ENCODE data around the gene BMP2. TPM values are rescaled to one million over a fixed set of nuclear protein-coding genes. Genes with fewer than 3 reads are reported as not detected.

Gene BMP2
- total RNA-seq, 2 experiments from 2014 or later, result not detected

- ChIA-PET CTCF (no interaction called here), POLR2A (no interaction called here)
- H3K9me3 Mint-ChIP-seq, result peaks cover 3% of the 10 kb centered on the region
- H3K36me3 Mint-ChIP-seq (ENCODE audit: low read depth), result no peaks in the 10 kb centered on the region
- H3K4me1 Mint-ChIP-seq, result no peaks in the 10 kb centered on the region
- H3K27ac Mint-ChIP-seq, result no peak overlapping the region
- H3K27me3 Mint-ChIP-seq, result no peaks in the 10 kb centered on the region
- no peak overlapping the region for H3K4me3 Mint-ChIP-seq
- no peak for DNase-seq
Observed at GRCh38 chr20:6783752-6784151, 16.3 kb downstream of the BMP2 start.

GRCh38 chr20:6784210-6784631, 16.7 kb downstream of the BMP2 start:
- no peak for DNase-seq
- no peaks in the 10 kb centered on the region for H3K4me1 Mint-ChIP-seq

GRCh38 chr20:6784767-6785166, 17.3 kb downstream of the BMP2 start:
- CTCF ChIA-PET, result no interaction called here
- POLR2A ChIA-PET, result no interaction called here
- no peak overlapping the region for H3K4me3 Mint-ChIP-seq
- H3K27ac Mint-ChIP-seq, result no peak overlapping the region
- DNase-seq, result no peak
- peaks cover 6% of the 10 kb centered on the region for H3K9me3 Mint-ChIP-seq
- no peaks in the 10 kb centered on the region for H3K36me3 Mint-ChIP-seq (ENCODE audit: low read depth)
- no peaks in the 10 kb centered on the region for H3K27me3 Mint-ChIP-seq
- no peaks in the 10 kb centered on the region for H3K4me1 Mint-ChIP-seq

More at GRCh38 chr20:6784210-6784631, 16.7 kb downstream of the BMP2 start:
- Mint-ChIP-seq H3K9me3 (peaks cover 3% of the 10 kb centered on the region), H3K27ac (no peak overlapping the region), H3K27me3 (no peaks in the 10 kb centered on the region), H3K36me3 (ENCODE audit: low read depth) (no peaks in the 10 kb centered on the region), H3K4me3 (no peak overlapping the region)
- ChIA-PET CTCF (no interaction called here), POLR2A (no interaction called here)

GRCh38 chr20:6786548-6786947, 19.1 kb downstream of the BMP2 start:
- POLR2A ChIA-PET, result no interaction called here
- H3K9me3 Mint-ChIP-seq, result peaks cover 6% of the 10 kb centered on the region
- no peaks in the 10 kb centered on the region for H3K36me3 Mint-ChIP-seq (ENCODE audit: low read depth)
- no peak overlapping the region for H3K27ac Mint-ChIP-seq
- no peak overlapping the region for H3K4me3 Mint-ChIP-seq
- H3K4me1 Mint-ChIP-seq, result no peaks in the 10 kb centered on the region
- CTCF ChIA-PET, result no interaction called here
- no peaks in the 10 kb centered on the region for H3K27me3 Mint-ChIP-seq
- no peak for DNase-seq

- Mint-ChIP-seq H3K36me3 (ENCODE audit: low read depth) (no peaks in the 10 kb centered on the region), H3K4me1 (no peaks in the 10 kb centered on the region), H3K9me3 (peaks cover 6% of the 10 kb centered on the region), H3K27ac (no peak overlapping the region), H3K27me3 (no peaks in the 10 kb centered on the region), H3K4me3 (no peak overlapping the region)
- no peak for DNase-seq
- ChIA-PET POLR2A (no interaction called here), CTCF (no interaction called here)
Observed at GRCh38 chr20:6792789-6793188, 25.3 kb downstream of the BMP2 start.

- Mint-ChIP-seq H3K4me1 (no peaks in the 10 kb centered on the region), H3K27ac (no peak overlapping the region)
- no peak for DNase-seq
Observed at GRCh38 chr20:6802227-6802626, 34.7 kb downstream of the BMP2 start.

GRCh38 chr20:6806275-6806674, 38.8 kb downstream of the BMP2 start:
- DNase-seq, result no peak
- Mint-ChIP-seq H3K27ac (no peak overlapping the region), H3K36me3 (ENCODE audit: low read depth) (no peaks in the 10 kb centered on the region), H3K4me1 (no peaks in the 10 kb centered on the region), H3K4me3 (no peak overlapping the region), H3K27me3 (no peaks in the 10 kb centered on the region), H3K9me3 (peaks cover 7% of the 10 kb centered on the region)
- CTCF ChIA-PET, result no interaction called here
- POLR2A ChIA-PET, result no interaction called here

More at GRCh38 chr20:6802227-6802626, 34.7 kb downstream of the BMP2 start:
- H3K4me3 Mint-ChIP-seq, result no peak overlapping the region
- H3K36me3 Mint-ChIP-seq (ENCODE audit: low read depth), result no peaks in the 10 kb centered on the region
- peaks cover 7% of the 10 kb centered on the region for H3K9me3 Mint-ChIP-seq
- ChIA-PET CTCF (no interaction called here), POLR2A (no interaction called here)
- H3K27me3 Mint-ChIP-seq, result no peaks in the 10 kb centered on the region

- CTCF ChIA-PET, result no interaction called here
- H3K27me3 Mint-ChIP-seq, result no peaks in the 10 kb centered on the region
- DNase-seq, result no peak
- H3K9me3 Mint-ChIP-seq, result peaks cover 3% of the 10 kb centered on the region
- H3K36me3 Mint-ChIP-seq (ENCODE audit: low read depth), result no peaks in the 10 kb centered on the region
- H3K27ac Mint-ChIP-seq, result no peak overlapping the region
- POLR2A ChIA-PET, result no interaction called here
- no peaks in the 10 kb centered on the region for H3K4me1 Mint-ChIP-seq
- no peak overlapping the region for H3K4me3 Mint-ChIP-seq
Observed at GRCh38 chr20:6811262-6812035, 44.0 kb downstream of the BMP2 start.

GRCh38 chr20:6812530-6812929, 45.0 kb downstream of the BMP2 start:
- Mint-ChIP-seq H3K27me3 (no peaks in the 10 kb centered on the region), H3K36me3 (ENCODE audit: low read depth) (no peaks in the 10 kb centered on the region), H3K4me1 (no peaks in the 10 kb centered on the region), H3K9me3 (peaks cover 4% of the 10 kb centered on the region), H3K4me3 (no peak overlapping the region), H3K27ac (no peak overlapping the region)
- no peak for DNase-seq
- CTCF ChIA-PET, result no interaction called here
- POLR2A ChIA-PET, result no interaction called here

- Mint-ChIP-seq H3K9me3 (peaks cover 6% of the 10 kb centered on the region), H3K4me3 (no peak overlapping the region), H3K27me3 (no peaks in the 10 kb centered on the region), H3K36me3 (ENCODE audit: low read depth) (no peaks in the 10 kb centered on the region), H3K27ac (no peak overlapping the region), H3K4me1 (no peaks in the 10 kb centered on the region)
- DNase-seq, result no peak
- ChIA-PET POLR2A (no interaction called here), CTCF (no interaction called here)
Observed at GRCh38 chr20:6814945-6815344, 47.5 kb downstream of the BMP2 start.

GRCh38 chr20:6818033-6818808, 50.7 kb downstream of the BMP2 start:
- no peak overlapping the region for H3K27ac Mint-ChIP-seq

GRCh38 chr20:6819599-6819998, 52.1 kb downstream of the BMP2 start:
- no peak for DNase-seq
- H3K27ac Mint-ChIP-seq, result no peak overlapping the region
- no peaks in the 10 kb centered on the region for H3K36me3 Mint-ChIP-seq (ENCODE audit: low read depth)
- ChIA-PET CTCF (no interaction called here), POLR2A (no interaction called here)
- H3K4me1 Mint-ChIP-seq, result no peaks in the 10 kb centered on the region
- no peaks in the 10 kb centered on the region for H3K27me3 Mint-ChIP-seq
- no peak overlapping the region for H3K4me3 Mint-ChIP-seq
- H3K9me3 Mint-ChIP-seq, result peaks cover 6% of the 10 kb centered on the region

More at GRCh38 chr20:6818033-6818808, 50.7 kb downstream of the BMP2 start:
- Mint-ChIP-seq H3K9me3 (peaks cover 6% of the 10 kb centered on the region), H3K36me3 (ENCODE audit: low read depth) (no peaks in the 10 kb centered on the region), H3K4me1 (no peaks in the 10 kb centered on the region), H3K4me3 (no peak overlapping the region), H3K27me3 (no peaks in the 10 kb centered on the region)
- ChIA-PET POLR2A (no interaction called here), CTCF (no interaction called here)
- DNase-seq, result no peak

GRCh38 chr20:6824401-6824800, 56.9 kb downstream of the BMP2 start:
- DNase-seq, result no peak
- Mint-ChIP-seq H3K27ac (no peak overlapping the region), H3K4me1 (no peaks in the 10 kb centered on the region), H3K27me3 (no peaks in the 10 kb centered on the region), H3K9me3 (no peaks in the 10 kb centered on the region), H3K4me3 (no peak overlapping the region), H3K36me3 (ENCODE audit: low read depth) (no peaks in the 10 kb centered on the region)
- ChIA-PET POLR2A (no interaction called here), CTCF (no interaction called here)

GRCh38 chr20:6827472-6827871, 60.0 kb downstream of the BMP2 start:
- no peak overlapping the region for H3K27ac Mint-ChIP-seq
- H3K27me3 Mint-ChIP-seq, result no peaks in the 10 kb centered on the region
- CTCF ChIA-PET, result interaction anchor here (1.9 kb wide), 1 partner anchor 8 kb away, joined by 6 read pairs; no protein-coding TSS in a partner anchor
- H3K4me3 Mint-ChIP-seq, result no peak overlapping the region
- H3K9me3 Mint-ChIP-seq, result no peaks in the 10 kb centered on the region
- H3K36me3 Mint-ChIP-seq (ENCODE audit: low read depth), result no peaks in the 10 kb centered on the region
- POLR2A ChIA-PET, result no interaction called here
- no peak for DNase-seq
- no peaks in the 10 kb centered on the region for H3K4me1 Mint-ChIP-seq
